Body of pancreas (tissue), 4 donors: ENCODE results near the gene ARHGDIB.

Experiments
- CTCF ChIP-seq, 7 experiments: fragments of 450-650 bp in 4 of 7; fragments of 200-600 bp in 3 of 7; sonication (generic) in 3 of 7; IDR thresholded peaks; one replicate each; pipeline ENCODE4 v1.5.1; 2016 to 2019; ENCODE audit warnings: antibody characterized with exemption in 7 of 7
- POLR2A ChIP-seq, 3 donors: fragments of 450-650 bp; IDR thresholded peaks; one replicate each; pipeline ENCODE4 v1.6.1; 2016; ENCODE audit warnings: antibody characterized with exemption in 3 of 3, mild to moderate bottlenecking in 2 of 3

- no peak for TF ChIP-seq CTCF (IDR thresholded peaks at IDR 0.05)
- no peak for TF ChIP-seq POLR2A (IDR thresholded peaks at IDR 0.05)
These were observed 2.9 kb downstream of the ARHGDIB start for GRCh38 chr12:14958361-14959125.
